ENCODE data around the gene AKAP5.

- TF ChIP-seq CTCF (IDR thresholded peaks at IDR 0.05) (no peak), EZH2 (IDR thresholded peaks at IDR 0.05; ENCODE audit: borderline replicate concordance, insufficient read depth, low read depth, low read length, poor library complexity, severe bottlenecking) (no peak)
Observed at GRCh38 chr14:64496764-64497163, 31.5 kb downstream of the AKAP5 start.
